Measurements from ENCODE around the gene FBN3. TPM values are rescaled to one million over a fixed set of nuclear protein-coding genes. Genes with fewer than 3 reads are reported as not detected.
"Not testable (repeated sequence)": the region's sequence is repeated elsewhere in the genome, so short reads cannot be mapped to it uniquely, and the experiment has no call there.

Gene FBN3
- total and polyA plus RNA-seq, 4 donors: 7.5 to 31.7 (median 14.5) TPM

GRCh38 chr19:8110931-8111330 is 38.5 kb downstream of the FBN3 start:
- WGBS (ENCODE audit: insufficient coverage): 96% methylated on average over 16 of the region's 16 CpGs
- Histone ChIP-seq H3K4me3 (ENCODE audit: low read depth, low read length) (no peak overlapping the region), H3K4me1 (ENCODE audit: control insufficient read depth, insufficient read depth, low read length) (no peaks in the 10 kb centered on the region), H3K27me3 (ENCODE audit: control insufficient read depth, insufficient read depth, low read length) (no peaks in the 10 kb centered on the region), H3K9me3 (ENCODE audit: control insufficient read depth, insufficient read depth, low read length) (no peaks in the 10 kb centered on the region), H3K36me3 (ENCODE audit: control insufficient read depth, insufficient read depth, low read length) (peaks cover 60% of the 10 kb centered on the region), H3K27ac (ENCODE audit: low read depth, low read length) (no peak overlapping the region)
- no peak for DNase-seq (ENCODE audit: low read depth in 4 of 6, low spot score in 6 of 6)

- Histone ChIP-seq H3K9me3 (ENCODE audit: control insufficient read depth, insufficient read depth, low read length) (no peaks in the 10 kb centered on the region), H3K27ac (ENCODE audit: low read depth, low read length) (no peak overlapping the region), H3K27me3 (ENCODE audit: control insufficient read depth, insufficient read depth, low read length) (no peaks in the 10 kb centered on the region), H3K36me3 (ENCODE audit: control insufficient read depth, insufficient read depth, low read length) (peaks cover 58% of the 10 kb centered on the region), H3K4me3 (ENCODE audit: low read depth, low read length) (no peak overlapping the region), H3K4me1 (ENCODE audit: control insufficient read depth, insufficient read depth, low read length) (no peaks in the 10 kb centered on the region)
- DNase-seq (ENCODE audit: low read depth in 4 of 6, low spot score in 6 of 6): no peak
- 100% methylated on average over 4 of the region's 7 CpGs for WGBS (ENCODE audit: insufficient coverage)
These were observed 39.3 kb downstream of the FBN3 start for GRCh38 chr19:8109890-8110662.

- DNase-seq (ENCODE audit: low read depth in 4 of 6, low spot score in 6 of 6): no peak
- Histone ChIP-seq H3K27ac (ENCODE audit: low read depth, low read length) (no peak overlapping the region), H3K4me1 (ENCODE audit: control insufficient read depth, insufficient read depth, low read length) (no peaks in the 10 kb centered on the region), H3K27me3 (ENCODE audit: control insufficient read depth, insufficient read depth, low read length) (no peaks in the 10 kb centered on the region), H3K4me3 (ENCODE audit: low read depth, low read length) (no peak overlapping the region), H3K9me3 (ENCODE audit: control insufficient read depth, insufficient read depth, low read length) (no peaks in the 10 kb centered on the region), H3K36me3 (ENCODE audit: control insufficient read depth, insufficient read depth, low read length) (peaks cover 57% of the 10 kb centered on the region)
- 79% methylated on average over 6 of the region's 12 CpGs for WGBS (ENCODE audit: insufficient coverage)
These were observed 39.9 kb downstream of the FBN3 start for GRCh38 chr19:8109455-8109854.

DNA sequence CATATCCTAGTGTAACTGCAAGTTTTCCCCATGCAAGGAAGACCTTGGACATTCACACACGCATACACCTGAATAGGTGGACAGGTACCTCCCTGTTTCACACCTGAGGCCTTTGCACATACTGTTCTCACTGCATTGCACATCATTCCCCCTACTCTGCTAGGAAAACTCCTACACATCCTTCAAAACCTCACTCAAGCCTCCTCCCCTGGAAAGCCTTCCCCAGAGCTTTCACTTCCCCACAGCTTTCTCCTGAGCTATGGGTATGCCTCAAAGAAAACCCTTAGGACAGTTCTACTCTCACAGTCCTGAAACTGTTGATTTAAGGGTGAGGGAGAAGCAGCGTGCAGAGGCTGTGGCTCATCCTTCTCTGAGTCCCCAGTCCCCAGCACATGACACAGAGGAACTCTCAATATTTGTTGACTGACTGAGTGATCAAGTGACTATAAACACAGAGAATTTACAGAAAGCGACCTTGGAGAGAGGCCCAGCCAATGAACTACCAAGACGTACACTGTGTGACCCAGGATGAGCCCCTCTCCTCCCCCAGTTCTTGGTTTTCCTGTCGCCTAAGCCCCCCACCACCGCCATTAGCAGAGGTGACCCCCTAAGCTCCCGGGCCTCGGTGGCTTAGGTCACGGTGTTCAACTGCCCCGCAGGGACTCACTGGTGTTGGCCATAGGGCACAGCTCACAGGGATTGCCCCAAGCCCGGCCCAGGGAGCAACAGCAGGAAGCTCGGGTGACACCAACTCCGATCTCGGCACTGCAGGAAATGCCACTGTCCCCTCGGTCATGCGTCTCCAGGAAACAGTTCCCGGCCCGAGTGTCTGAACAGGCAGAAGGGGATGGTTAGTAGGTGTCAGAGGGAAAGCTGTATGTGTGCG is 40.6 kb downstream of the FBN3 start:
- Histone ChIP-seq H3K36me3 (ENCODE audit: control insufficient read depth, insufficient read depth, low read length) (peaks cover 62% of the 10 kb centered on the region), H3K27me3 (ENCODE audit: control insufficient read depth, insufficient read depth, low read length) (no peaks in the 10 kb centered on the region), H3K4me3 (ENCODE audit: low read depth, low read length) (no peak overlapping the region), H3K4me1 (ENCODE audit: control insufficient read depth, insufficient read depth, low read length) (no peaks in the 10 kb centered on the region), H3K27ac (ENCODE audit: low read depth, low read length) (no peak overlapping the region), H3K9me3 (ENCODE audit: control insufficient read depth, insufficient read depth, low read length) (no peaks in the 10 kb centered on the region)
- 89% methylated on average over 18 of the region's 19 CpGs for WGBS (ENCODE audit: insufficient coverage)
- no peak for DNase-seq (ENCODE audit: low read depth in 4 of 6, low spot score in 6 of 6)

DNA sequence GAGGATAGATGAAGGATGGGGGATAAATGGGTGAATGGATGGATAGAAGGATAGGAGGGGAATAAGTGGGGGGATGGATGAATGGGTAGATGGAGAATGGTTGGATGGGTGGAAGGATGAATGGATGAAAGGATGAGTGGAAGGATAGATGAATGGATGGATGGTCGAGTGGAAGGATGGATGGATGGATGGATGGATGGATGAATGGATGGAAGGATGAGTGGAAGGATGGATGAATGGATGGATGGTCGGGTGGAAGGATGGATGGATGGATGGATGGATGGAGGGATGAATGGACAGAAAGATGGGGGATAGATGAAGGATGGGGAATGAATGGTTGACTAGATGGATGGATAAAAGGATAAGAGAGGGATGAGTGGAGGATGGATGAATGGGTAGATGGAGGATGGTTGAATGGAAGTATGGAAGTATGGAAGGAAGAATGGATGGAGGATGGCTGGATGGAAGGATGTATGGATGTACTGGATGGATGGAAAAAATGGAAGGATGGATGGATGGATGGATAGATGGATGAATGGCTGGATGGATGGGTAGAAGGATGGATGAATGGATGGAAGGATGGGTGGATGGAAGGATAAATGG is 42.0 kb downstream of the FBN3 start:
- 89% methylated on average over 2 of the region's 2 CpGs for WGBS (ENCODE audit: insufficient coverage)
- H3K36me3 ChIP-seq (ENCODE audit: control insufficient read depth, insufficient read depth, low read length): peaks cover 69% of the 10 kb centered on the region
- no peaks in the 10 kb centered on the region for H3K27me3 ChIP-seq (ENCODE audit: control insufficient read depth, insufficient read depth, low read length)
- no peaks in the 10 kb centered on the region for H3K9me3 ChIP-seq (ENCODE audit: control insufficient read depth, insufficient read depth, low read length)
- no peak overlapping the region for H3K27ac ChIP-seq (ENCODE audit: low read depth, low read length)
- DNase-seq (ENCODE audit: low read depth in 4 of 6, low spot score in 6 of 6): no peak
- H3K4me3 ChIP-seq (ENCODE audit: low read depth, low read length): no peak overlapping the region
- H3K4me1 ChIP-seq (ENCODE audit: control insufficient read depth, insufficient read depth, low read length): no peaks in the 10 kb centered on the region

DNA sequence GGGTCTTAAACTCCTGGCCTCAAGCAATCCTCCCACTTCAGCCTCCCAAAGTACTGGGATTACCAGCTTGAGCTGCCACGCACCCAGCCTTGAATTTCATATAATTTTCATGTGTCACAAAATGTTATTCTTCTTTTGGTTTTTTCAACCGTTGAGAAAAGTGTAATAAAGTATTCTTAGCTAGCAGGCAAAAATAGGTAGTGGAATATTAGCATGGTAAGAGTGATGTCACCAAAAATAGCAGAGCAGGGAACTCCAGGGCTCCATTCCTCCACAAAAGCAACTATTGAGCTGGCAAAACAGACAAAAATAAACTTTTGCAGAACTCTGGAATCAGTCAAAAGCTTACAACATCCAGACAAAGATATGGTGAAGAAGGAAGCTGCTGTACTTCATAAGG is 43.9 kb downstream of the FBN3 start:
- Histone ChIP-seq H3K27me3 (ENCODE audit: control insufficient read depth, insufficient read depth, low read length) (no peaks in the 10 kb centered on the region), H3K36me3 (ENCODE audit: control insufficient read depth, insufficient read depth, low read length) (peaks cover 63% of the 10 kb centered on the region), H3K9me3 (ENCODE audit: control insufficient read depth, insufficient read depth, low read length) (no peaks in the 10 kb centered on the region), H3K4me3 (ENCODE audit: low read depth, low read length) (no peak overlapping the region), H3K27ac (ENCODE audit: low read depth, low read length) (no peak overlapping the region), H3K4me1 (ENCODE audit: control insufficient read depth, insufficient read depth, low read length) (no peaks in the 10 kb centered on the region)
- WGBS (ENCODE audit: insufficient coverage): 80% methylated on average over 1 of the region's 2 CpGs
- DNase-seq (ENCODE audit: low read depth in 4 of 6, low spot score in 6 of 6): no peak

- H3K36me3 ChIP-seq (ENCODE audit: control insufficient read depth, insufficient read depth, low read length): peaks cover 47% of the 10 kb centered on the region
- 70% methylated on average over 7 of the region's 12 CpGs for WGBS (ENCODE audit: insufficient coverage)
These were observed 47.5 kb downstream of the FBN3 start for GRCh38 chr19:8101910-8102309.

GRCh38 chr19:8101311-8101710 is 48.1 kb downstream of the FBN3 start:
- DNase-seq (ENCODE audit: low read depth in 4 of 6, low spot score in 6 of 6): no peak
- peaks cover 47% of the 10 kb centered on the region for H3K36me3 ChIP-seq (ENCODE audit: control insufficient read depth, insufficient read depth, low read length)
- H3K27ac ChIP-seq (ENCODE audit: low read depth, low read length): no peak overlapping the region
- H3K4me1 ChIP-seq (ENCODE audit: control insufficient read depth, insufficient read depth, low read length): no peaks in the 10 kb centered on the region
- H3K27me3 ChIP-seq (ENCODE audit: control insufficient read depth, insufficient read depth, low read length): no peaks in the 10 kb centered on the region
- H3K9me3 ChIP-seq (ENCODE audit: control insufficient read depth, insufficient read depth, low read length): no peaks in the 10 kb centered on the region
- H3K4me3 ChIP-seq (ENCODE audit: low read depth, low read length): no peak overlapping the region
- 91% methylated on average over 4 of the region's 4 CpGs for WGBS (ENCODE audit: insufficient coverage)

More at GRCh38 chr19:8101910-8102309, 47.5 kb downstream of the FBN3 start:
- H3K27ac ChIP-seq (ENCODE audit: low read depth, low read length); DNase-seq (ENCODE audit: low read depth in 4 of 6, low spot score in 6 of 6); H3K4me1 ChIP-seq (ENCODE audit: control insufficient read depth, insufficient read depth, low read length); H3K9me3 ChIP-seq (ENCODE audit: control insufficient read depth, insufficient read depth, low read length); H3K4me3 ChIP-seq (ENCODE audit: low read depth, low read length); H3K27me3 ChIP-seq (ENCODE audit: control insufficient read depth, insufficient read depth, low read length): not testable (repeated sequence)

- no peak overlapping the region for H3K27ac ChIP-seq (ENCODE audit: low read depth, low read length)
- H3K4me1 ChIP-seq (ENCODE audit: control insufficient read depth, insufficient read depth, low read length): no peaks in the 10 kb centered on the region
- peaks cover 8% of the 10 kb centered on the region for H3K9me3 ChIP-seq (ENCODE audit: control insufficient read depth, insufficient read depth, low read length)
These were observed 51.5 kb downstream of the FBN3 start for GRCh38 chr19:8097681-8098567.

More at GRCh38 chr19:8097681-8098567, 51.5 kb downstream of the FBN3 start:
- Histone ChIP-seq H3K36me3 (ENCODE audit: control insufficient read depth, insufficient read depth, low read length) (peaks cover 48% of the 10 kb centered on the region), H3K4me3 (ENCODE audit: low read depth, low read length) (no peak overlapping the region), H3K27me3 (ENCODE audit: control insufficient read depth, insufficient read depth, low read length) (no peaks in the 10 kb centered on the region)
- DNase-seq (ENCODE audit: low read depth in 4 of 6, low spot score in 6 of 6): no peak
- WGBS (ENCODE audit: insufficient coverage): 95% methylated on average over 4 of the region's 5 CpGs
